Measurements from ENCODE around the gene TOM1L1.

DNA sequence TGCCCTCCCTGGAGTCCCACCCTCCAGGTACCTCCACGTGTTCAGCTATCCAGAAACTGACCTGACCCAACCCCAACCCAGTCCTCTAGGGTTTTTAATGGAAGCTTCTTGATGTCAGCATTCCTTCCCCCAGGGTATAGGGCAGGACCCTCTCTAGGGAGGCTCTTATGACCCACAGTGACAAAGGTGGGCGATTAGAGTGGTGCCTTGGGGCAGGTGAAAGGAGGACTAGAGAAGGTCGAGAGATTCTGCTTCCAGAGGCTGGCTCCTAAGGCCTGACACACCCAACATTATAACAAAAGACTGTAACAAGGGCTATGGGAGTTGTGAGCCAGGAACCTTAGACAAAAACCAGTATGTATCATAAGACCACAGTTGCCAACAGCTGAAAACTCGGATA is 50.6 kb downstream of the TOM1L1 start:
- TF ChIP-seq EZH2 (IDR thresholded peaks at IDR 0.05; ENCODE audit: low read length, missing control alignments), result no peak
- TF ChIP-seq, protein P1, sequence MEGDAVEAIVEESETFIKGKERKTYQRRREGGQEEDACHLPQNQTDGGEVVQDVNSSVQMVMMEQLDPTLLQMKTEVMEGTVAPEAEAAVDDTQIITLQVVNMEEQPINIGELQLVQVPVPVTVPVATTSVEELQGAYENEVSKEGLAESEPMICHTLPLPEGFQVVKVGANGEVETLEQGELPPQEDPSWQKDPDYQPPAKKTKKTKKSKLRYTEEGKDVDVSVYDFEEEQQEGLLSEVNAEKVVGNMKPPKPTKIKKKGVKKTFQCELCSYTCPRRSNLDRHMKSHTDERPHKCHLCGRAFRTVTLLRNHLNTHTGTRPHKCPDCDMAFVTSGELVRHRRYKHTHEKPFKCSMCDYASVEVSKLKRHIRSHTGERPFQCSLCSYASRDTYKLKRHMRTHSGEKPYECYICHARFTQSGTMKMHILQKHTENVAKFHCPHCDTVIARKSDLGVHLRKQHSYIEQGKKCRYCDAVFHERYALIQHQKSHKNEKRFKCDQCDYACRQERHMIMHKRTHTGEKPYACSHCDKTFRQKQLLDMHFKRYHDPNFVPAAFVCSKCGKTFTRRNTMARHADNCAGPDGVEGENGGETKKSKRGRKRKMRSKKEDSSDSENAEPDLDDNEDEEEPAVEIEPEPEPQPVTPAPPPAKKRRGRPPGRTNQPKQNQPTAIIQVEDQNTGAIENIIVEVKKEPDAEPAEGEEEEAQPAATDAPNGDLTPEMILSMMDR (conservative IDR thresholded peaks at IDR 0.05 in 1 of 2, IDR thresholded peaks at IDR 0.05 in 1 of 2; ENCODE audit: low read depth in 1 of 2, low read length in 2 of 2), result no peak
